ENCODE measurements around the gene TUBB1.

Gene TUBB1

DNA sequence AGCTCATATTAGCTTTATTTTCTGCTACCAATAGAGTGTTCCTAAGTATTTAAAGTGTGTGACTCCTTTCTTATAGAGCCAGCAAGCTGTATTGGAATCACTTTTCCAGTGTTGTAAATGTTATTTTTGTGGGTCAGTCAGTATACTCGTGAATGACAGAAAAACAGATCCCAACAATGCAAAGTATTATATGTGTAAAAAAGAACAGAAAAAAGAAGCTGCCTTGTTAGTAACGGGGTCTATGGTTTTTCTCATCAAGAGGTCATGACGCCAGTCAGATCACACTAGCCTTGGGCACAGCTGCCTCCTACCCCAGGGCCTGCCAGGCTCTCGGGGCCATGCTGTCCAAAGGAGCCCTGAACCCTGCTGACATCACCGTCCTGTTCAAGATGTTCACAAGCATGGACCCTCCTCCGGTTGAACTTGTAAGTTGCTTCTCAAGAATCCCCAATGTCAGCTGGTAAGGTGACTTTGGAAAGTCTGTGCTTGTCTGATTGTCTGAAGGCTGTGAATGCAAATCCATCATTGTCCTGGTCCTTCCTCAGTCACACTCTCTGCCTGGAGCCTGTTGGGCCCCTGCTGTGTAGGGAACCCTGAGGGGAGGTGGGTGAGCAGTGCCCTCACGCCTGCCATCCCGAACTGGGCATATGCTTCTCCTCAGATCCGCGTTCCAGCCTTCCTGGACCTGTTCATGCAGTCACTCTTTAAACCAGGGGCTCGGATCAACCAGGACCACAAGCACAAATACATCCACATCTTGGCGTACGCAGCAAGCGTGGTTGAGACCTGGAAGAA lies 28.4 kb upstream of the TUBB1 start:
- DNase-seq = no peak

DNA sequence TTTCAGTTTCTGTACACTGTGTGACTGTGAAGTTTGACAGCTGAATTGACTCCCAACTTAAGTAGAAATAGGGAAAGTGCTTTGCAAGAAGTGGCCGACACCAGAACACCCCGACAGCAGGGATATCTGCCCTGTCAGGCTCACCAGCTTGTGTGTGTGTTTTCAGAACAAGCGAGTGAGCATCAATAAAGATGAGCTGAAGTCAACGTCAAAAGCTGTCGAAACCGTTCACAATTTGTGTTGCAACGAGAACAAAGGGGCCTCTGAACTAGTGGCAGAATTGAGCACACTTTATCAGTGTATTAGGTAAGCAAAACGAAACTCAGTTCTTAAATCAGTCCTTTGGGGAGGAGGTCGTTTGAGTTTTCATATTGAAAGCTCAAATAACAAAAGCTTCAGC lies 27.5 kb upstream of the TUBB1 start:
- no peak for DNase-seq

DNA sequence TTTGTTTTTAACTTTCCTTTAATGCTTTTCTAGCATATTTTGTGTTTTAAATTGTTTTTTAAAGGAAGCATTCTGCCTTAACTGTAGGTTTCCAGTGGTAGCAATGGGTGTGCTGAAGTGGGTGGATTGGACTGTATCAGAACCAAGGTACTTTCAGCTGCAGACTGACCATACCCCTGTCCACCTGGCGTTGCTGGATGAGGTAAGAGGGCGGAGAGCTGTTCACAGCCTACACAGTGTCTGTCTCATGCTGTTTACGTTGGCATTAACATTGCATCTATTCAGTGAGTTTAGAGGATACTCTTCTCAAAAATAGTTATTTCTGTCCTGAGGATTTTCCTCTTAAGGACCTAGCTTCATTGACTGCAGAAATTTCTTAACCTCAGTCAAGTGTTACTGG lies 26.3 kb upstream of the TUBB1 start:
- DNase-seq = no peak

DNA sequence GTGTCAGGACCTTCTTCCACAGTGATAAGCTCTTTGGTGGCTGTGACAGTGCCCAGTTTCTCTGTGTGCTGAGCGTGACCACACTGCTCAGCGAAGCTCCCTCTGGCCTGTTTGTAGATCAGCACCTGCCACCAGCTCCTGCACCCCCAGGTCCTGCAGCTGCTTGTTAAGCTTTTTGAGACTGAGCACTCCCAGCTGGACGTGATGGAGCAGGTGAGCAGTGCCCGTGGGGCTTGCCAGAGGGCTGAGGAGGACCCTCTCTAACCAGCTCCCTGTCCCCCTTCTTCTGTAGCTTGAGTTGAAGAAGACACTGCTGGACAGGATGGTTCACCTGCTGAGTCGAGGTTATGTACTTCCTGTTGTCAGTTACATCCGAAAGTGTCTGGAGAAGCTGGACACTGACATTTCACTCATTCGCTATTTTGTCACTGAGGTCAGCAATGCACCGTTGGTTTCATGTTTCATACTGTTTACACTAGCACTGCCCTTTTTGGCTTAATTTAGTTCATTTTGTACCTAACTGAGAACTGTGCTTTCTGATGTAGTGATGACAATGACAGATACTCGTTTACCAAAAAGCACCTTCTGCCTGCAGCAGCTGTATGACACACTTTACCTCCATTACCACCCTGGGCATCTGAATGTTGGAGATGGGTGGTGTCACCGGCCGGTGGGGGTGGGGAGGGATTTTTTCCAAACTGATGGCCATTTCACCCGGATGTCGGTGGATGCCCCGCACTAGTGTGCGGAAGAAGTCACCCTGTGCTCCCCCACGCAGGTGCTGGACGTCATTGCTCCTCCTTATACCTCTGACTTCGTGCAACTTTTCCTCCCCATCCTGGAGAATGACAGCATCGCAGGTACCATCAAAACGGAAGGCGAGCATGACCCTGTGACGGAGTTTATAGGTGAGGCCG lies 25.6 kb upstream of the TUBB1 start:
- DNase-seq = no peak

DNA sequence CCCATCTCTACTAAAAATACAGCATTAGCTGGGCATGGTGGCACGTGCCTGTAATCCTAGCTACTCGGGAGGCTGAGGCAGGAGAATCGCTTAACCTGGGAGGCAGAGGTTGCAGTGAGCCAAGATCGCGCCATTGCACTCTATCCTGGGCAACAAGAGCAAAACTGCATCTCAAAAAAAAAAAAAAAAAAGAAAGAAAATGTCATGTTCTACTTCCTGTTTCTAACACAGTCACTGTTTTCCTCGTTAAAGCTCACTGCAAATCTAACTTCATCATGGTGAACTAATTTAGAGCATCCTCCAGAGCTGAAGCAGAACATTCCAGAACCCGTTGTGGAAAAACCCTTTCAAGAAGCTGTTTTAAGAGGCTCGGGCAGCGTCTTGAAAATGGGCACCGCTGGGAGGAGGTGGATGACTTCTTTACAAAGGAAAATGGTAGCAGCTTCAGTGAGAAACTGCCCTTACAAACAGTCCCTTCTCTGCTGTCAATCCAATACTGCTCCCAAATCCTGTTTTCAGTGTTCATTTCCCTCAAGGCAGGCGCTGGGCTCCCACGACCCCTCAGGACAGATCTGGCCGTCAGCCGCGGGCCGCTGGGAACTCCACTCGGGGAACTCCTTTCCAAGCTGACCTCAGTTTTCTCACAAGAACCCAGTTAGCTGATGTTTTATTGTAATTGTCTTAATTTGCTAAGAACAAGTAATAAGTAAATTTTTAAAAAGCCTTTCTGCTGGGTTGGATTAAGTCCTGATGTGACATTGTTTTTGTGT lies 24.7 kb upstream of the TUBB1 start:
- DNase-seq = no peak

DNA sequence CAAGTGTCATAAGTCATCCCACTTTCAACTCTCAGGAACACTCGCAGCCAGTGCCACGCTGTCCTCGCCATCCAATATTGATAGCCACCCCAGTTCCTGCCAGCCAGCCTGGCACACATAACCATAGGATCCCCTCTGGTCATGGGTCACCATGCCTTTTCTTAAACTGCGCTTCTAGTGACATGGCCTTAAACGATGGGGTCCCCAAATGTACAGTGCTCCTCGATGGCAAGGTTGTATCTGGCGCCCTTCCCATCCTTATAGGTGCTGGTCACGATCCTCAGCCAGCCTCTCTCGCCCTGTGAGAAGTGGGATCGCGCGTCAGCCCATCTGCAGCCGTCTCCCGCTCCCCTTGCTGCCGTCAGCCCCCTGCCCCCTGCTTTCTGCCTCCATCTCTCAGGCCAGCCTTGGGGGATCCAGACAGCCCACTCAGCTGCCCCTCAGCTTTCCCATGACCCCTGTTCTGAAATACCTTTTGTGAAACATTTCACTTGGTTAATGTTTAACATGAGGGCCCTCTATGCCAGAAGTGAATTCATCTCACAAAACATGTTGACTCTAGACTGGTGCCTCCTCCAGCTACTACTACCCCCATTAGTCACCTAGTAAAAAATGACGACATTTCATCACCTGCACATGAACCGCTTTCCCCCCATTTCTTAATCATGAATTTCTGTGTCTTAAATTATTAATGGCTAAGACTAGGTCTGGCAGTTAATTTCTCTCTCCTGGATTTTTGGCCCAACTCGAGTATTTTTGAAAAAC lies 23.6 kb upstream of the TUBB1 start:
- DNase-seq = no peak

DNA sequence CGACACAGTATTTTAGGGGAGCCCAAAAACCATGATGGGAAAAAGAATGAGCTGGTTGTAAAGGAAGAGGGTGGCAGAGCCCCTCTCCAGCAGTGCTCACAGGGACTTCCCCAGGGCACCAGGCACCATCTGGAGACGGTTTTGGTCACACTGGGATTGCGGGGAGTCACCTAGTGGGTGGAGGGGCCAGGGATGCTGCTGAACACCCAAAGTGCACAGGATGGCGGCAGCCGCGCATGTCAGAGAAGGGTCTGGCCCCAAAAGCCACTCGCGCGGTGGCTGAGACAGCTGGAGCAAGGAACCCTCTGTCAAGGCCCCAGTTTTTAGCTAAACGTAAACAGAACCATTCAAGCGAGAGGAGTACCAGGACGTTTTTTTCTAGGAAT lies 23.0 kb upstream of the TUBB1 start:
- DNase-seq = no peak

DNA sequence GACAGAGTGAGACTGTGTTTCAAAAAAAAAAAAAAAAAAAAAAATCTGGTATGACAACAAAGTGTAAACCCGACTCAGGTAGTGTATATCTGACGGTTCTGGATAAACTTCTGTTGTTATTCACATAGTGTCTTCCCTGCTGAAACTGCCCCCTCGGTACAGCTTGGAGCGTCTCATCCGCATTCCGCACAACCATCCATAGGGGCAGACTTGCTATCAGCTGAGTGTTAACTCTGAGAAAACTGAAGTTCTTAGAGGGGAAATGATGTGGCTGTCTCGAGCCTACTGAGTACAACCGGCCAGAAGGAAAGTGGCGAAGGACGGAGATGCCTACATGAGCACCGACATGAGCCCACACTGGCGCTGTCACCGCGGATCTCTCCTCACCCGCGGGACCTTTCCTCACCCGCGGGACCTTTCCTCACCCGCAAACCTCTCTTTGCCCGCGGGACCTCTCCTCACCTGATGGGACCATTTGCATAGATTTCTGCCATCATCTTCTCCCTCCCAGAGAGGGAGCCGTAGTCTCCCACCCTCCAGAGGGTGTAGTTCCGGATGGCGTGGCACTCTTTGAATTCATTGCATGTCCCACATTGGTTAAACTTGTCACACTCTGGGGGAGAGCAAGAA lies 22.0 kb upstream of the TUBB1 start:
- no peak for DNase-seq

DNA sequence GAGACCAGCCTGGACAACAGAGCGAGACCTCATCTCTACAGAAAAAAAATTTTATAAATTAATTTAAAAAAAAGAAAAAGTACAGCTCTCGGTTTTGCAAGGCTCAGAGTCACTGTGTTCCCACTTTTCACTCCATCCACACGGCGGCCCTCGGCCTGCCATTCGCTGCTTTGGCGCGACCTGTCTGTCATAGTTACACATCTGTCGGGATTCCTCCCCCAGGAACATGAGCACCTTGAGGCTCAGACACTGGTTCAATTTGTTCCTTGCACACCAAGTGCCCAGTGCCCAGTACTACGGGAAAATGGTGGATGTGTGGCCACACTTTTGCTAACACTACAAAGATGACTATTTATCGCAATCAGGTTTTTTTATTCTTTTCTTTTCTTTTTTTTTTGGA lies 20.6 kb upstream of the TUBB1 start:
- DNase-seq = no peak

DNA sequence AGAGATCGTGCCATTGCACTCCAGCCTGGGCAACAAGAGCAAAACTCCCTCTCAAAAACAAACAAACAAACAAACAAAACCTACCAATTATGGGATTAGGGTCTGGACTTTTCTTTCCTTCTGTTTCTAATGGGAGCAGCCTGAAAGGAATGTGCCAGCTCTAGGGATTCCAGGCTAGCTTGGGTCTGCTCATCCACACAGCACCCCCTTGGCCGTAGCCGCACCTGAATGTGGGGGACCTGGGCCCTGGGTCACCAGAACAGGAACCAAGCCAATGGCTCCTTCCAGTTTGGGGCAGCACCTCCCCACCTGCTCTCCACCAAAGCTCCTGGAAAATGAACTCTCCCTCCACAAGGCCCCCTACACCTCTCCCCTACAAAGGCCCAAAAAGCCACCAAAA lies 18.9 kb upstream of the TUBB1 start:
- no peak for DNase-seq

DNA sequence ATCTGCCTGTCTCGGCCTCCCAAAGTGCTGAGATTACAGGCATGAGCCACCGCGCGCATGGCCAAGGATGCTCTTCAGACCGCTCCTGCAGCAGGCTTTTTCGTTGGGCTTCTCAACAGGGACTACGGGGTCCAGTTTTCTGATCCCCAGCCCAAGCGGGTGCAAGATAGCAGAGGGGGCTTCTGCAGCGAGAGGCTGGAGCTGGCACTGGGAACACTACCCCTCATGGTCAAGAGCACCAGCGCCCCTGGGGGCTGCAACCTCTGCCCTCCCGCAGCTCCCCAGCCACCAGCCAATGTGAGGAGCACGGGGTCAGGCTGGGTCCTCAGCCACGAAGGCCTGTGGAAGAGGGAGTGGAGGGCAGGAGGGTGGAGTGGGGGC lies 18.2 kb upstream of the TUBB1 start:
- DNase-seq = no peak

DNA sequence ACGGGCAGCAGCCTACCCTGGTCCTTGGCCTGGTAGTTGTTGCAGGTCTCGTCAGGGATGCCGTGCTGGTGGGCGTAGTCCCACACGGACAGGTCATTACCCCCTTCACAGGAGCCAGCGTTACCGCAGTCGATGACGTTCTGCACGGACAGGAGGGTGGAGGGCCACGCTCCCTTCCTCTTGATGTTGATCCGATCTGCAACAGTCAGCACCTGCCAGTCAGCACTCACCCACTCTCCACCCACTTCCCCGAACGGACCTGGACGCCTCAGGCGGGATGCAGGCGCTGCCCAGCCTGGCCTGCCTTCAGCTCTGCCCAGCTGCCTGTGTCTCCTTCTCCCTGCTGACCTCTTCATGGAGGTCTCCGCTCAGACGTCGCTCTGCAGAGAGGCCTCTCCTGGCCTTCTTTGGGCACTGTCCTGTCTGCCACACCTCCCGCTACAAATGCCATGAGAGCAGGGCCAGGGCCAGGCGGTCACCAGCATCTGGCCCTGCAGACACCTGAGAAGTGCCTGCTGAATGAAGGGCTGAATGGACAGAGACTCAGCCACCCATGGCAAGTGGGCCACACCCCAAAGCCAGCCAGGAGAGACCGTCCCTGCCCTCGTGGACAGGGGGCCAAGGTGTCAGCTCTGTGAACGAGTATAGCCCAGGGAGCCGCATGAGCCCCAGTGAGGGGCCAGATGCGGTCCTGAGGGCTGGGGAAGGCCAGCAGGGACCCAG lies 17.6 kb upstream of the TUBB1 start:
- no peak for DNase-seq

DNA sequence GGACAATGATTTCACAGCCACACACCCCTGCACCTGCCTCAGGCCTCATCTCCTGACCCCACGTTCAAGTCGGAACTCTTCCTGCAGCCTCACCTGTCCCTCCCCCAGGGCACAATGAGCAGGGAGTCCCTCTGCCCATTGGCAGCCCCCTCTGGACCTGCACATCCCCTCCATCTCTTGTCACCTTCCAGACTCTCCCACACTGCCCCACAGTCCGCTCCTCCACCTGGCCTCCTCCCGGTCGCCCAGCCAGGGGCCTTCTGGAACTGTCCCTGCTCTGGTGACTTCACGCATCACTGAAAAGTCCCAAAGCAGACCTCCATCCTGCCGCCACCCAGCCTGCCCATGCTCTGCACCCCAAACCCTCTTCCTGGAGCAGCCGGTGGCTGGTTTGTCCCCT lies 16.8 kb upstream of the TUBB1 start:
- DNase-seq = no peak

DNA sequence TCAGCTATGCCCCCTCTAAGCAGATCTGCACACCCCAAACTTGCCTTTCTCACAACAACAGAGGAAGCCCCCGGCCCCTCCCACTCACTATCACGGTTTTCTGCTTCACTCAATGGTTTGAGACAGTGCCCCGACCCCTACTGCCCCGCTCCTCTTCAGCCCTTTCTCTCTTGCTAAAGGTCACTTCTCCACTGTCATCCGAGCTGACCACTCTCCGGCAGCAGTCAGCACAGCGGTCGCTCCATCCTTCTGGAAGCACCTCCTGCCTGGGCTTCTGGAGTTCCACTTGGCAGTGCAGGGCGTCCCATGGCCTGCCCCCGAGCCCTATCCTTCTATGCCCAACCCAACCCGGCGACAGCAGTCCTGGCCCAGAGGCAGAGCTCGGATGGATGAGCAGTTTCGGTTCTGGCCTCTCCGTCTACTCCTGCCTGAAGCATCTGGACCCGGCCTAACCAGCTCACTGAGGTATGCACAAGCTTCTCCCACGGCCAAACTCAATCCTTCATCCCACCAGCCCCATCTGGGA lies 16.3 kb upstream of the TUBB1 start:
- no peak for DNase-seq

DNA sequence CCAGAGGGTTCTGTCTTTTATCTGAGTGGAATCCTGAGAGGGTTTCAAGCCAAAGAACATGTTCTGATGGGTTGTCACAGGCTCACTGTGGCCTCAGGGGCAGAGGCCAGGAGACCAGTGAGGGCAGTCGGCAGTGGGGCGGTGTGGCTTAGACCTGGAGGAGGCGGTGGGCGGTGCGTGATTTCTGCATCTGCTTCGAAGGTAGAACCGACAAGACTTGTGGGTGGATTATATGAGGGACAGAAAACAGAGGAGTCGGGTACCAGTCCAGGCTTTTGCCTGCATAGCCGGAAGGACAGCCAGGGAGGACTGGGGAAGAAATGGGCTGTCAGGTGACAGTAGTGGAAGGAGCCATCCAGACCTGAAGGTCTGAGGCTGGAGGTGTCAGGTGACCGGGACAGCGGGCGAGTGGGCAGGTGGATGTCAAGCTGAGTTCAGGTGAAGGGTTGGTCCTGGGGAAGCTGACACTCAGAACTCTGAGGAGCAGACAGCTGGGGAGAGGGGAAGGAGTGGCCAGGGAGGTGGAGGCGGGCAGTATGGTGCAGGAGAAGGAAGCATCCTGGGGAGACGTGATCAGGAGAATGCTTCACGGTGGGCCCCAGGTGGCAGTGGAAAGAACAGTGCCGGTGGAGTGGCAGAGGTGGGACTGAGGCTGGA lies 15.3 kb upstream of the TUBB1 start:
- DNase-seq = no peak

DNA sequence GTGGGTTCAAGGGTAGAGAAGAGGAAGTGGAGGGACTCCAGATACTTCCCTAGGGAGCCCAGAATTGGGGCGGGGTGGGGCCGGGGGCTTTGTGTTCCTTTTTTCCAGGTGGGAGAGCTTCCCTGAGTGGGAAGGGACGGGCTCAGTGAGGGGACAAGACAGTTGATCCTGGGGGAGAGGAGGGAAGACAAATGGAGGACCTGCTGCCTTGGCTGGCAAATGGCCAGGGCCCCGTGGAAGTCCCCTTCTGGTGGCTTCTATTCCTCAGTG lies 14.8 kb upstream of the TUBB1 start:
- no peak for DNase-seq

DNA sequence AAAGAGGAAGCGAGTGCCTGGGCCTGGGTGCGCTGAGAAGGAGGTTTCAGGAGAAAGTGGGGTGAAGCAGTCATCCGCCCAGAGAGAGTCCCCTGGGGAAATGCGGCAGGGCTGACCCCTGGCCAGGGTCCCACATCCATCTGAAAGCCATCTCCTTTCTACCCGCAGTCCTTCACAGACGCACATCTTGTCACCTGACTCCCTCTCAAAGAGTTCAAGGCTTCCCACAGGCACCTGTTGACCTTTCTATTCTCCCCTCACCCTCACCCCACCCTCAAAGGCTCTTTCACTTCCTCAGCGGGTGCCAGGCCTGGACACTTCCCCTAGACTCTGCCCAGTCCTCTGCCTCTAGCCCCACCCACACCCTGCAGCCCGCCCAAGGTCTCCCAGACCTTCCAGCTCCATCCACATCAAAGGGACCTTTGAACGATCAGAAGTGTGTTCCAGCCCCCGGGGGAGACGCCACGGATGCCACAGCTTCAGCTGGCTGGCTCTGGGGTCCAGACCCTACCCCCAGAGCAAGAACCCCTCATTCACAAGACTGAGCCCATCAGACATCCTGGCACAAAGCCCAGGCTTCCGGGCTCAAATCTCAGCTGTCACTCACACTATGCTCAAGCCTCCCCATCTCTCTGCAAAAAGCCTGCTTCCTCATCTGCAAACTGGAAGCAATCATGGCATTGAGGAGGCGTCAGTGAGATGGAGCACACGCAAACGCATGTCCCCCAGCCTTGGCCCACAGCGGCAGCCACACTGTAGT lies 14.3 kb upstream of the TUBB1 start:
- no peak for DNase-seq

DNA sequence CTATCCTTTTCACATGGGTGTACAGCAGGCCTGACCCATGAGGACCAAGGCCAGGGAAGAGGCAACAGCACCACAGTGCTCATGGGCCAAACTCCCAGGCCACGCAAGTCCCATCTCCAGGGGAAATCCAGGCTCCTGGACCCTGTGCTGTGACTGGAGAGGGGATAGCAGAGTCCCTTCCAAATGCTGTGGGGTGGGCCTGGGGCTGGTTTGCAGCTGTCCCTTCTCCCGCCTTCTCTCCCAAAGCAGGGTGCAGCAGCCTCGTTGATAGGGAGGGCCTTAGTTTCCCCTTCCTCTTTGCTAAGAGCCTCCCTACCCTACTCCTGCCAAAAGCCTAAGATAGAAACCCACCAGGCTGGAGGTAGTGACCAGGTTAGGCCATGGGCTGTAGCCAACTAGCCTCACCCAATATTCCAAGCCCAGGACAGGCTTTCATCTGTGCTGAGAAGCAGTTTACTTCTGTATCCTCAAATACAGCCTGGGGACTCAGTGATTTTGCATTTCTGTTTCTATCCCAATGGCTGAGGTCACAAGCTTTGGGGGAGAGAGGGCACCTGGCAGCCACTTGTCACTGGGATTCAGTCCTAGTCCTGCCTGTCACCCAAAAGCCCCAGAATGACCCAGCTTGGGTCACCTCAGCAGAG lies 13.6 kb upstream of the TUBB1 start:
- no peak for DNase-seq

DNA sequence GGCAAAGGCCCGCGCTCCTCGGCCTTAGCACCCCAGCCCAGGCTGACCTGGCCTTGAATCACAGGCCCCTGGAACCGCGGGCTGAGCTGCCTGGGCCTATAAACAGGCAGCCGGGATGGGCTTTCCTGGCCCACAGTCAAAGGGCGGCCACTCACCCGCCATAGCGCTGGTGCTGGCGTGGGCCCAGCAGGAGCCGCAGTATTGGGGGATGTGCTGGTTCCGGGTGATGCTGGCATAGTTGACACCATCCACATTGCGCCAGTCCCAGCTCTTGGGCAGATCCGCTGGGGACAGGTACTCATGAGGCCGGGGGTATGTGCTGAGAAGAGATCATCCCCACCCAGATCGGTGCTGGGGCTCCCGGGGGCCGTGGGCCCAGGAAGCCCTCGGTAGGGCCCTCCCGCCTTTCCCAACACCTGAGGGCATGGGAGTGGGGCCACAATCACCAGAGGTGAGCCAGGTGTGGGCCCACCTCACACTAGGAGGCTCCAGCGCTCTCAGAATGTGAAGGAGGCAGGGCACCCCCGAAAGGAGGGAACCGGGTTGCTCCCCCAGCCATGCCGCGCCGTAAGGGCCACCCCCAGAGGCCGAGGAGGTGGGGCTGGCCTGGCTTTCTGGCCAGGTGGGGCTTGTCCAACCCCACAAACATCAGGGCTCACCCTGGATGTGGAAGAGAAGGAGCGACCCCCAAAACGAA lies 12.9 kb upstream of the TUBB1 start:
- no peak for DNase-seq
